ENCODE data around the gene ATAD3C. TPM values are rescaled to one million over a fixed set of nuclear protein-coding genes. Genes with fewer than 3 reads are reported as not detected.

ATAD3C gene
- total and polyA plus RNA-seq, 2 of the 8 experiments (the other 6 are each of a cell fraction or from before 2014, with no cell fraction given) = 2.0 to 2.7 TPM

DNA sequence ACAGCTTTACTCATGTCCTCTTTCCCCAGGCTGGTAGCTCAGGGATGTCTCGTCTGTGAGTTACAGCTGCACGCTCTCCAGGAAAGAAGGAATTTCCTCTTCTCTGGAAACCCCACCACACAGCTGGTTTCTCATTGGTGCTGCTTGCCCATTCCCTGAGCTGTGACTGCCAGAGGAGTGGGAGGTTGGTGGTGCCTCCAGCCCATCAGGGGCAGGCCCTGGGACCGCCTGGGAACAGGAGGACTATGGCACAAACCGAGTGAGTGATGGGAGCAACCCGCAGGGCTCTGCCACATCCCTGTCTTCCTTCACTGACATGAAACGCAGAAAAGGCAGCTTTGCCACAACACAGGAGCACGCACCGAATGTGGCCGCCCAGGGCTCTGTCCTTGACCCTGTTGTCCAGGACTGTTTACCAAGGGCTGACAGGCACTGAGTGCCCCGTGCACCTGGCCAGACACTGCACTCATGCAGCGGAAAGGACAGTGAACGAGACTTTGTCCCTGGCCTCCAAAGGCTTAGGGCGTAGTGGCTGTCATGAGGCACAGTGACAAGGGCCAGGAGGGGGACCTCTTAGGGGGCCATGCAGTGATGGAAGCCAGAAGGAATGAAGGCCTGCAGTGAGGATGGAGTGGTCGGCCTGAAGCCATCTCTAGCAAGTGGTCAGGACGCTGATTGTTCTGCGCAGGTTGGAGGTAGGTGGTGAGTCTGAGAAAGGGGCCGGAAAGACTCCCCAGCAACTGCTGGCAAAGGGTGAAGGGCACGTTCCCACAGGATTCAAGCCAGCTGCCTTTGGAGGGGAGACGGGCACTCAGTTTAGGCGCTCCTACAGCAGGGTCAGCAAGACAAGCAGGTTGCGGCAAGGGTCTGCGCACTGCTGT, 48.7 kb upstream of the ATAD3C start:
- H3K79me1 ChIP-seq (ENCODE audit: low read depth, low read length) = peaks cover 18% of the 10 kb centered on the region
- peaks cover 17% of the 10 kb centered on the region for H3K23me2 ChIP-seq (ENCODE audit: low read depth, low read length)
- peak overlapping the region in 2 of 4 experiments; percentile 90 to 91; a peak in 3 of 7 replicates for H3K9ac ChIP-seq (replicated peaks in 1 of 4; ENCODE audit: extremely low read depth in 1 of 4, low read depth in 3 of 4, low read length in 3 of 4)
- DNase-seq (ENCODE audit: low read depth in 1 of 2, low spot score in 2 of 2) = no peak
- H3K4ac ChIP-seq (replicated peaks; ENCODE audit: insufficient read length, low read depth, low read length) = no peak overlapping the region
- H3K79me2 ChIP-seq (ENCODE audit: control insufficient read depth in 1 of 2, insufficient read depth in 2 of 2, low read length in 2 of 2) = peaks cover 6 to 47% of the 10 kb centered on the region in 2 experiments; a peak in 3 of 4 replicates
- no peaks in the 10 kb centered on the region for H3K27me3 ChIP-seq (replicated peaks in 1 of 4; ENCODE audit: control insufficient read depth in 3 of 4, extremely low read depth in 1 of 4, insufficient read depth in 3 of 4, low read length in 3 of 4)
- no peak overlapping the region; the same call in 1 of the 2 replicates for H3K27ac ChIP-seq (ENCODE audit: low read depth, low read length)
- WGBS, 2 experiments (ENCODE audit: extremely low coverage in 1 of 2, insufficient coverage in 1 of 2, insufficient read length in 1 of 2, insufficient replicate concordance in 2 of 2, low coverage in 1 of 2, low lambda C conversion rate in 2 of 2, missing lambda C conversion rate in 1 of 2) = 95% methylated on average over 22 of the region's 22 CpGs; no CpG with 5 or more reads in 1 of the 2 experiments
- H2BK15ac ChIP-seq (ENCODE audit: low read length) = no peak overlapping the region
- H2BK12ac ChIP-seq (ENCODE audit: low read depth, low read length) = no peak overlapping the region
- H4K5ac ChIP-seq (ENCODE audit: insufficient read length, low read depth, low read length) = no peak overlapping the region
- no peak overlapping the region for H4K91ac ChIP-seq (replicated peaks; ENCODE audit: insufficient read length, low read length)
- FAIRE-seq = no peak
- H3K4me2 ChIP-seq (ENCODE audit: insufficient read depth in 1 of 2, low read depth in 2 of 2, low read length in 2 of 2) = peak overlapping the region; percentile 91 to 100
- H3K36me3 ChIP-seq (ENCODE audit: control insufficient read depth in 2 of 4, insufficient read depth in 4 of 4, low read length in 3 of 4) = peaks cover 29 to 62% (median 43%) of the 10 kb centered on the region in 4 experiments
- H3K23ac ChIP-seq (ENCODE audit: insufficient read length) = no peak overlapping the region
- no peak overlapping the region for H3K18ac ChIP-seq (ENCODE audit: extremely low read depth, low read length)
- no peak overlapping the region for H2AK5ac ChIP-seq (ENCODE audit: low read depth, low read length)
- H4K20me1 ChIP-seq (replicated peaks in 1 of 2; ENCODE audit: control insufficient read depth in 1 of 2, insufficient read depth in 2 of 2, low read length in 2 of 2) = peaks cover 11 to 26% of the 10 kb centered on the region in 2 experiments
- H3K56ac ChIP-seq (replicated peaks; ENCODE audit: insufficient read length, low read depth, low read length) = no peak overlapping the region
- no peak overlapping the region; the same call in 1 of the 2 replicates for H2BK5ac ChIP-seq (ENCODE audit: low read depth, low read length)
- H4K8ac ChIP-seq (ENCODE audit: extremely low read depth, insufficient read depth, low read length) = no peak overlapping the region
- no peaks in the 10 kb centered on the region for H3K9me3 ChIP-seq (ENCODE audit: insufficient read depth in 2 of 2, low read depth in 1 of 2, low read length in 1 of 2)
- no peak overlapping the region for H3K14ac ChIP-seq (ENCODE audit: insufficient read length)
- CTCF ChIA-PET (ENCODE audit: partially characterized antibody) = interaction anchor here (0.5 to 3.6 kb wide), 19 partner anchors 8 to 136 kb away, joined by 3 to 32 read pairs (median 10); partner anchors contain the start of genes AURKAIP1 and DVL1
- H3K4me3 ChIP-seq (ENCODE audit: extremely low read depth in 1 of 4, insufficient read depth in 2 of 4, low read depth in 3 of 4, low read length in 4 of 4) = peak overlapping the region; percentile 93 to 95 (median 94); a peak in 7 of 8 replicates
- H2AFZ ChIP-seq (ENCODE audit: low read length) = no peak overlapping the region
- no peak overlapping the region for H2BK20ac ChIP-seq (ENCODE audit: low read length)
- POLR2A ChIA-PET (ENCODE audit: partially characterized antibody) = interaction anchor here (0.9 to 33.4 kb wide), 13 partner anchors 5 to 174 kb away, joined by 3 to 719 read pairs (median 5); partner anchors contain the start of genes ANKRD65, AURKAIP1, CCNL2 and MRPL20
- H3K4me1 ChIP-seq (replicated peaks in 1 of 4; ENCODE audit: control insufficient read depth in 3 of 4, insufficient read depth in 4 of 4, low read length in 3 of 4) = peaks cover 0 to 20% (median 13%) of the 10 kb centered on the region in 4 experiments; a peak in 6 of 7 replicates
- no peak overlapping the region for H2BK120ac ChIP-seq (replicated peaks; ENCODE audit: low read depth, low read length)

Data from H1 (cell line).